HepG2 (cell line): Measurements from ENCODE around the gene ZNF101. TPM values are rescaled to one million over a fixed set of nuclear protein-coding genes. Genes with fewer than 3 reads are reported as not detected.
A peak's percentile ranks its signal among the peaks of the same experiment; 100 is the strongest.

ENCODE experiments used
- ATM ChIP-seq: fragments of 450-650 bp; IDR thresholded peaks from 2 replicates; pipeline ENCODE4 v1.7.1; 2017; ENCODE audit warnings: mild to moderate bottlenecking, borderline replicate concordance
- DRAP1 ChIP-seq: IDR thresholded peaks from 2 replicates; pipeline ENCODE4 v1.6.1; 2016; ENCODE audit warnings: missing genetic modification reagents, missing compliant biosample characterization
- HOXA7 ChIP-seq: sonication (generic); formaldehyde crosslinking; IDR thresholded peaks from 2 replicates; pipeline ENCODE4 v1.8.1; 2022; ENCODE audit warnings: mild to moderate bottlenecking, missing genetic modification reagents, moderate library complexity
- KDM6A ChIP-seq: IDR thresholded peaks from 2 replicates; pipeline ENCODE4 v1.6.1; 2016; ENCODE audit warnings: low read depth
- MAZ ChIP-seq, 2 experiments: sonication (generic) in 1 of 2; formaldehyde crosslinking in 1 of 2; IDR thresholded peaks; 2 replicates each; pipeline versions ENCODE4 v1.5.0 to v1.6.1; 2012 to 2020; ENCODE audit warnings: low read depth in 2 of 2, mild to moderate bottlenecking in 2 of 2, borderline replicate concordance in 1 of 2, improper control_type of control experiment in 1 of 2, low read length in 1 of 2, missing genetic modification reagents in 1 of 2, moderate library complexity in 1 of 2
- PATZ1 ChIP-seq: sonication (generic); formaldehyde crosslinking; IDR thresholded peaks from 2 replicates; pipeline ENCODE4 v1.4.0; 2020; ENCODE audit warnings: missing genetic modification reagents
- SKIL ChIP-seq: sonication (generic); formaldehyde crosslinking; IDR thresholded peaks from 2 replicates; pipeline ENCODE4 v1.8.0; 2022; ENCODE audit warnings: missing genetic modification reagents, mild to moderate bottlenecking, moderate library complexity, borderline replicate concordance
- SOX13 ChIP-seq, 3 experiments: fragments of 450-650 bp in 1 of 3; sonication (generic) in 1 of 3; formaldehyde crosslinking in 1 of 3; IDR thresholded peaks in 2 of 3; conservative IDR thresholded peaks in 1 of 3; 2 replicates each; pipeline versions ENCODE4 v1.5.0 to v1.6.1; 2016 to 2020; ENCODE audit warnings: antibody characterized with exemption in 1 of 3, mild to moderate bottlenecking in 1 of 3, missing compliant biosample characterization in 1 of 3, missing genetic modification reagents in 1 of 3, moderate library complexity in 1 of 3
- SOX5 ChIP-seq: IDR thresholded peaks from 2 replicates; pipeline ENCODE4 v1.6.1; 2016; ENCODE audit warnings: borderline replicate concordance
- SP140L ChIP-seq: sonication (generic); formaldehyde crosslinking; IDR thresholded peaks from 2 replicates; pipeline ENCODE4 v1.4.0; 2020; ENCODE audit warnings: missing genetic modification reagents, borderline replicate concordance
- STAG1 ChIP-seq: sonication (generic); formaldehyde crosslinking; IDR thresholded peaks from 2 replicates; pipeline ENCODE4 v1.4.0; 2020; ENCODE audit warnings: missing genetic modification reagents
- ZBTB10 ChIP-seq: sonication (generic); formaldehyde crosslinking; IDR thresholded peaks from 2 replicates; pipeline ENCODE4 v1.4.0; 2020; ENCODE audit warnings: missing genetic modification reagents, borderline replicate concordance
- ZFX ChIP-seq: sonication (generic); formaldehyde crosslinking; IDR thresholded peaks from 2 replicates; pipeline ENCODE4 v1.4.0; 2020; ENCODE audit warnings: mild to moderate bottlenecking, low read depth, missing genetic modification reagents, moderate library complexity
- ZNF17 ChIP-seq: sonication (generic); formaldehyde crosslinking; IDR thresholded peaks from 2 replicates; pipeline ENCODE4 v1.5.0; 2020; ENCODE audit warnings: mild to moderate bottlenecking, missing genetic modification reagents
- polyA plus RNA-seq, 8 experiments: library from polyadenylated mRNA; depleted of rRNA in 3 of 8; stranded (reverse) in 7 of 8; unstranded in 1 of 8; fragments of >200 nt; fragmentation: Illumina TruSeq in 4 of 8; extraction: Trizol in 4 of 8; gene quantifications; 2 replicates each; pipeline versions ENCODE4 v1.2.1 to v1.2.3, GENCODE V29; 2011 to 2016; ENCODE audit warnings: low read depth in 4 of 8, missing spikeins in 1 of 8, mixed read lengths in 1 of 8; ENCODE audit not compliant: insufficient read depth in 1 of 8
- total RNA-seq, 5 experiments: library from RNA; depleted of rRNA; stranded (reverse); fragments of >200 nt; fragmentation: Illumina TruSeq; extraction: Trizol; gene quantifications; 2 replicates each; pipeline ENCODE4 v1.2.3, GENCODE V29; 2016; ENCODE audit warnings: low read depth in 1 of 5
- TF ChIP-seq, protein P1 (sequence below): sonication (generic); formaldehyde crosslinking; conservative IDR thresholded peaks from 2 replicates; pipeline ENCODE4 v1.8.1; 2023; ENCODE audit warnings: missing genetic modification reagents
- TF ChIP-seq, protein P2 (sequence below): sonication (generic); formaldehyde crosslinking; IDR thresholded peaks from 2 replicates; pipeline ENCODE4 v1.5.1; 2020; ENCODE audit warnings: mild to moderate bottlenecking, missing genetic modification reagents, moderate library complexity

Gene ZNF101
- total and polyA plus RNA-seq, 2 of the 13 experiments (the other 11 are each of a cell fraction or from before 2014, with no cell fraction given): 12.9 to 28.9 TPM

DNA sequence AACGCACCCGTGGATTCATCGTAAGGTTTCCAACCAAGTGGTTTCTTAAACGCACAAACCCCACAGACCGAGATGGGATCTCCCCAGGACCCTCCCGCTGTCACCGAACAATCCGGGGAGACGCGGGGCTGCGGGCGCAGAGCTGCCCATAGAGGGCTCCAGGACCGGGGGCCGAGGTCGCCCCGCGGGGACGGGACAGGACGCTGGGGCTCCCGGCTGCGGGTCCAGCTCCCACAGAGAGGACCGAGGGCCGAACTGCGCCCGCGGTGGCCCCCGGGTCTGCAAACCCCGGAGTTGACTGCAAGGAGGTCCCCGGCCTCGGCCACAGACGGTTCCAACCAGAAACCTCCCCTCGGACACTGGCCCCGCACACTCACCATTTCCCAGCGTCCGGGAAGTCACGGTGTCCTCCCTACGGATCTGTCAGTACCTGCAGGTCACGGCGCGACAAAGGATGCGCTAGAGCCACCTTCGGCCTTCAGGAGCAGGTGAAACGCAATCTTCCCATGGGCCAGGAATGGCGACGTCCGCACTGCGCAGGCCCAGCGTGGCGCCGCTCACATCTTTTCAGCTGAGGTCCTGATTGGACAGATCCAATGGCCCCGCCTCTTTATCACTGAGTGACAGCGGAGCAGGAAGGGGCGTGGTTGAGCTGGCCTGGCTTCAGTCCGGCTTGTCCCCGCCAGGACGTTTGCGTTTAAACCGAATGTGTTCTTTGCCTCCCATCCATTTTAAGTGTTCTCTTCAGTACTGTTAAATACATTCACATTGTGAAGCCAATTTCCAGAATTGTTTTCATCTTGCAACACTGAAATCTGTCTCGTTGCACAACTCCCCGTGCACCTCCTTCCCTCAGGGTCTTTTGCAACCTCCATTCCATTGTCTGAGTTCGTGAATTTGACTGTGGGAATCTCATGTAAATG is 64.2 kb downstream of the ZNF101 start, which contains the start of gene ZNF14 (continued):
- TF ChIP-seq ZBTB10 (CRISPR knock-in tag): 0 out of 2 replicates have a peak, but pooled peaks have one; percentile 48
- no peak for TF ChIP-seq SP140L (CRISPR knock-in tag)
- TF ChIP-seq PATZ1: no peak
- TF ChIP-seq KDM6A (CRISPR knock-in tag): no peak
- TF ChIP-seq, protein P1, sequence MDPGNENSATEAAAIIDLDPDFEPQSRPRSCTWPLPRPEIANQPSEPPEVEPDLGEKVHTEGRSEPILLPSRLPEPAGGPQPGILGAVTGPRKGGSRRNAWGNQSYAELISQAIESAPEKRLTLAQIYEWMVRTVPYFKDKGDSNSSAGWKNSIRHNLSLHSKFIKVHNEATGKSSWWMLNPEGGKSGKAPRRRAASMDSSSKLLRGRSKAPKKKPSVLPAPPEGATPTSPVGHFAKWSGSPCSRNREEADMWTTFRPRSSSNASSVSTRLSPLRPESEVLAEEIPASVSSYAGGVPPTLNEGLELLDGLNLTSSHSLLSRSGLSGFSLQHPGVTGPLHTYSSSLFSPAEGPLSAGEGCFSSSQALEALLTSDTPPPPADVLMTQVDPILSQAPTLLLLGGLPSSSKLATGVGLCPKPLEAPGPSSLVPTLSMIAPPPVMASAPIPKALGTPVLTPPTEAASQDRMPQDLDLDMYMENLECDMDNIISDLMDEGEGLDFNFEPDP: no peak
- TF ChIP-seq, protein P2, sequence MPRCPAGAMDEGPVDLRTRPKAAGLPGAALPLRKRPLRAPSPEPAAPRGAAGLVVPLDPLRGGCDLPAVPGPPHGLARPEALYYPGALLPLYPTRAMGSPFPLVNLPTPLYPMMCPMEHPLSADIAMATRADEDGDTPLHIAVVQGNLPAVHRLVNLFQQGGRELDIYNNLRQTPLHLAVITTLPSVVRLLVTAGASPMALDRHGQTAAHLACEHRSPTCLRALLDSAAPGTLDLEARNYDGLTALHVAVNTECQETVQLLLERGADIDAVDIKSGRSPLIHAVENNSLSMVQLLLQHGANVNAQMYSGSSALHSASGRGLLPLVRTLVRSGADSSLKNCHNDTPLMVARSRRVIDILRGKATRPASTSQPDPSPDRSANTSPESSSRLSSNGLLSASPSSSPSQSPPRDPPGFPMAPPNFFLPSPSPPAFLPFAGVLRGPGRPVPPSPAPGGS (CRISPR knock-in tag): peak; percentile 75; the same call in 1 of the 2 replicates
- TF ChIP-seq SOX5 (CRISPR knock-in tag): no peak
- peak; percentile 18; the same call in 1 of the 2 replicates for TF ChIP-seq STAG1 (CRISPR knock-in tag)
- TF ChIP-seq SKIL: no peak; the same call in 1 of the 2 replicates
- TF ChIP-seq MAZ (IDR thresholded peaks at IDR 0.05; ENCODE audit: borderline replicate concordance, low read depth, low read length): no peak
- TF ChIP-seq MAZ (CRISPR knock-in tag; IDR thresholded peaks at IDR 0.05; ENCODE audit: low read depth): peak; percentile 80
- no peak for TF ChIP-seq SOX13 (IDR thresholded peaks at IDR 0.05)
- 0 out of 4 replicates have a peak, but pooled peaks of 1 of the 2 experiments have one; percentile 14 for TF ChIP-seq SOX13 (CRISPR knock-in tag; conservative IDR thresholded peaks at IDR 0.05 in 1 of 2, IDR thresholded peaks at IDR 0.05 in 1 of 2)
- TF ChIP-seq ATM: no peak
- peak; percentile 97 for TF ChIP-seq ZFX
- no peak for TF ChIP-seq HOXA7
- peak; percentile 93 for TF ChIP-seq DRAP1
- no peak for TF ChIP-seq ZNF17
